Loucy (cell line): ENCODE results near the gene CD8A.

Experiments used
- EZH2phosphoT487 ChIP-seq: fragments of 200-600 bp; IDR thresholded peaks from 2 replicates; pipeline ENCODE4 v1.6.1; 2018; ENCODE audit warnings: antibody characterized with exemption, mild to moderate bottlenecking, moderate library complexity, borderline replicate concordance
- TF ChIP-seq, protein P1 (sequence below): fragments of 200-600 bp; sonication (generic); conservative IDR thresholded peaks from 2 replicates; pipeline ENCODE4 v1.5.1; 2014; ENCODE audit warnings: mild to moderate bottlenecking, antibody characterized with exemption, low read length

DNA sequence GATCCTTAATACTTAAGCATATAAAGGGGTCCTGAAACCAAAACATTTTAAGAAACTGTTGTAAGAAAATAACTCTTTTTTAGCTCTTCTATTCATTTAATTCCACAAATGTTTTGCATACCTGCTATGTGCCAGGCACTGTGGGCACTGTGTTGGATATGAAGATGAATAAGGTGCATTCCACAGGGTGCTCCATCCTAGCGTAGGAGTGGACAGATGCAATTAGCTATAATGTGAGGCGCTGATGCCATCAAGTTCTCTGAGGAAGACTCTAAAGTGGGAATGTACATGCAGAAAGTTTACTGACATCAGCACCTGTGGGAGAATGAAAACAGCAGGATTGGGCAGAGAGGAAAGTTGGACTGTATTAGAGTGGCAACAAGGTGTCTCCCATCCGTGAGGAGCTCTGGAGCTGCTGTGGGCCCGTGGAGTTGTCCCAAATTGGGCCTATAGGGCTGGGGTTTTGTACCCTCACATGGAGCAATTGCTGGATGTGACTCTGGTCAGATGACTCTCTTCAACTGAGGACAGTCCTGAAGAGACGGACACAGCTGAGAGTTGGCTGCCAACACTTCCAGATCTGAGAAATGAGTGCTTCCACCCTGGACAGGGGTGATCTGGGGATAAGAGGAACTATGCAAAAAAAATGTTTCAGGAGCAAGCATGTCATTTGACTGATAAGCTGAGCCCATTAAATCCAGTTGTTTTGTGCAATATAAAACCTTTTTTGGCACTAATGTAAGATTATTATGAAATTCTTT is 22.3 kb downstream of the CD8A start:
- TF ChIP-seq, protein P1, sequence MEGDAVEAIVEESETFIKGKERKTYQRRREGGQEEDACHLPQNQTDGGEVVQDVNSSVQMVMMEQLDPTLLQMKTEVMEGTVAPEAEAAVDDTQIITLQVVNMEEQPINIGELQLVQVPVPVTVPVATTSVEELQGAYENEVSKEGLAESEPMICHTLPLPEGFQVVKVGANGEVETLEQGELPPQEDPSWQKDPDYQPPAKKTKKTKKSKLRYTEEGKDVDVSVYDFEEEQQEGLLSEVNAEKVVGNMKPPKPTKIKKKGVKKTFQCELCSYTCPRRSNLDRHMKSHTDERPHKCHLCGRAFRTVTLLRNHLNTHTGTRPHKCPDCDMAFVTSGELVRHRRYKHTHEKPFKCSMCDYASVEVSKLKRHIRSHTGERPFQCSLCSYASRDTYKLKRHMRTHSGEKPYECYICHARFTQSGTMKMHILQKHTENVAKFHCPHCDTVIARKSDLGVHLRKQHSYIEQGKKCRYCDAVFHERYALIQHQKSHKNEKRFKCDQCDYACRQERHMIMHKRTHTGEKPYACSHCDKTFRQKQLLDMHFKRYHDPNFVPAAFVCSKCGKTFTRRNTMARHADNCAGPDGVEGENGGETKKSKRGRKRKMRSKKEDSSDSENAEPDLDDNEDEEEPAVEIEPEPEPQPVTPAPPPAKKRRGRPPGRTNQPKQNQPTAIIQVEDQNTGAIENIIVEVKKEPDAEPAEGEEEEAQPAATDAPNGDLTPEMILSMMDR: no peak
- no peak for TF ChIP-seq EZH2phosphoT487
